ENCODE measurements around the gene UBN1.

The UBN1 gene

GRCh38 chr16:4825196-4825595, 22.1 kb upstream of the UBN1 start:
- peaks cover 16% of the 10 kb centered on the region; the same call in 1 of the 2 replicates for H3K36me3 ChIP-seq (ENCODE audit: low read length)

GRCh38 chr16:4826526-4826925, 20.8 kb upstream of the UBN1 start:
- Histone ChIP-seq H3F3A (ENCODE audit: insufficient read depth) (no peaks in the 10 kb centered on the region), H3K4me3 (ENCODE audit: insufficient read depth, low read length, poor library complexity, severe bottlenecking) (no peak overlapping the region), H3K79me2 (ENCODE audit: insufficient read depth, low read length) (no peaks in the 10 kb centered on the region), H3K9ac (ENCODE audit: low read length) (no peak overlapping the region), H3K27me3 (ENCODE audit: low read length) (no peaks in the 10 kb centered on the region), H2AFZ (ENCODE audit: low read depth, low read length, severe bottlenecking) (no peak overlapping the region), H3K9me3 (ENCODE audit: insufficient read depth, low read length) (no peaks in the 10 kb centered on the region), H3K4me2 (ENCODE audit: low read depth, low read length, poor library complexity, severe bottlenecking) (no peak overlapping the region), H3K36me3 (ENCODE audit: low read length) (peaks cover 16% of the 10 kb centered on the region; the same call in 1 of the 2 replicates), H3K27ac (ENCODE audit: low read depth, low read length) (no peak overlapping the region), H3K9me2 (replicated peaks; ENCODE audit: insufficient read depth, low read length) (no peaks in the 10 kb centered on the region), H4K20me1 (ENCODE audit: low read depth, low read length) (no peaks in the 10 kb centered on the region)
- TF ChIP-seq EZH2phosphoT487 (conservative IDR thresholded peaks at IDR 0.05; ENCODE audit: low read length): no peak
- no peak for TF ChIP-seq CTCF (IDR thresholded peaks at IDR 0.05; ENCODE audit: insufficient read depth, low read length, poor library complexity, severe bottlenecking)

More at GRCh38 chr16:4825196-4825595, 22.1 kb upstream of the UBN1 start:
- H3K4me2 ChIP-seq (ENCODE audit: low read depth, low read length, poor library complexity, severe bottlenecking): no peak overlapping the region
- no peaks in the 10 kb centered on the region for H3K79me2 ChIP-seq (ENCODE audit: insufficient read depth, low read length)
- no peak overlapping the region for H3K4me3 ChIP-seq (ENCODE audit: insufficient read depth, low read length, poor library complexity, severe bottlenecking)
- no peaks in the 10 kb centered on the region for H3K9me3 ChIP-seq (ENCODE audit: insufficient read depth, low read length)
- no peak overlapping the region for H2AFZ ChIP-seq (ENCODE audit: low read depth, low read length, severe bottlenecking)
- H3K9me2 ChIP-seq (replicated peaks; ENCODE audit: insufficient read depth, low read length): no peaks in the 10 kb centered on the region
- TF ChIP-seq CTCF (IDR thresholded peaks at IDR 0.05; ENCODE audit: insufficient read depth, low read length, poor library complexity, severe bottlenecking) (no peak), EZH2phosphoT487 (conservative IDR thresholded peaks at IDR 0.05; ENCODE audit: low read length) (no peak)
- no peaks in the 10 kb centered on the region for H4K20me1 ChIP-seq (ENCODE audit: low read depth, low read length)
- no peak overlapping the region for H3K27ac ChIP-seq (ENCODE audit: low read depth, low read length)
- no peak overlapping the region for H3K9ac ChIP-seq (ENCODE audit: low read length)
- no peaks in the 10 kb centered on the region for H3K27me3 ChIP-seq (ENCODE audit: low read length)
- H3F3A ChIP-seq (ENCODE audit: insufficient read depth): no peaks in the 10 kb centered on the region

DNA sequence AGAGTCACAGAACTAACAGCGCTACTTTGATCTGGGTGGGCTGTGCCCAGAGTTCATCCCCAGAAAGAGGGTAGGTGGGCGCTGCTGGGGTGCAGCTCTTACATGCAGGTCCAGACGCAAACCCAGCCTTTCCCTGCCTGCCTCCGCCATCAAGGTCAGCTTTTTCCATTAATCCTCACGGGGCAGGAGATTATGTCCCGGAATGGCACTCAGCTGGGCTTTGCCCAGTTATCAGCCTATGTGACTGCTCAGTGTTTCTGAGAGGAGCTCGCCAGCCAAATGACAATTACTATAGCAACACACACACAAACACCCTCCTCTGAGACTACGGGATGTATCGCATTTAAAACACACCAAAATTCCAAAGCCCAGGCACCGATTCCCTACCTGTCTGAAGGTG, 20.3 kb upstream of the UBN1 start:
- H4K20me1 ChIP-seq (ENCODE audit: low read depth, low read length): no peaks in the 10 kb centered on the region
- no peaks in the 10 kb centered on the region for H3K27me3 ChIP-seq (ENCODE audit: low read length)
- no peak overlapping the region for H2AFZ ChIP-seq (ENCODE audit: low read depth, low read length, severe bottlenecking)
- no peaks in the 10 kb centered on the region for H3K9me2 ChIP-seq (replicated peaks; ENCODE audit: insufficient read depth, low read length)
- no peak overlapping the region for H3K9ac ChIP-seq (ENCODE audit: low read length)
- peaks cover 16% of the 10 kb centered on the region; the same call in 1 of the 2 replicates for H3K36me3 ChIP-seq (ENCODE audit: low read length)
- no peaks in the 10 kb centered on the region for H3F3A ChIP-seq (ENCODE audit: insufficient read depth)
- H3K9me3 ChIP-seq (ENCODE audit: insufficient read depth, low read length): no peaks in the 10 kb centered on the region
- no peak overlapping the region for H3K27ac ChIP-seq (ENCODE audit: low read depth, low read length)
- H3K79me2 ChIP-seq (ENCODE audit: insufficient read depth, low read length): no peaks in the 10 kb centered on the region
- no peak for TF ChIP-seq EZH2phosphoT487 (conservative IDR thresholded peaks at IDR 0.05; ENCODE audit: low read length)
- no peak overlapping the region for H3K4me2 ChIP-seq (ENCODE audit: low read depth, low read length, poor library complexity, severe bottlenecking)
- no peak overlapping the region for H3K4me3 ChIP-seq (ENCODE audit: insufficient read depth, low read length, poor library complexity, severe bottlenecking)

DNA sequence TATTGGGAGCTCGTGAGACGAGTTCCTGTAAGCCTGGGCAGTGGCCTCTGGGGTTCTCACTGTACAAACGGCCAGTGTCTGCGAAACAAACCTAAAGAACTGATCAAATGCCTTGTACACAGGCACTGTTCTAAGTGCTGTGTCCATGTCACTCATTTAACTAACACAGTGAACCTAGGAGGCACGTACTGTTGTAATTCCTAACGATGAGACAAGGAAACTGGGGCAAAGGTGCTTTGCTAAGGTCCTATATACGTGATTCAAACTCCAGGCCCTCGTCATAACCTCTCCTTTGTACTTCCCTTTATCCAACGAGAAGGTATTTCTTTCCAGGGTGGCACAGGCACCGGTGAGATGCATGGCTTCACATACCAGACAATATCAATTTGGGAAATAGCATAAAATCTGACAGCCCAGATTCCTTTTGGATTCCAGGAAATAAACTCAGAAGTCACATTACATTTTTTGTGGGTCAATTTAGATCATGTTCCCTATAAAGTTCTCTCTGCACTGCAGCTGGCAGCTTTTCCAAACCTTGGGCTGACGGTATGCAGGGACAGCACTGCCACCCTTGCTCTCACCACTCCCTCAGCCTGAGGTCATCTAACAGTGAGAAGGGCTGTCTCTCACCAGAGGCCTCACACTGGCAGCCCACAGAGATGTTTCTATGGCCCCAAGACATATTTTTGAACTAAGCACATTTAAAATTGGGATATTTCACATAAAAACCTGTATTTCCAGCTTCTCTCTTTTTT, 18.5 kb upstream of the UBN1 start:
- H2AFZ ChIP-seq (ENCODE audit: low read depth, low read length, severe bottlenecking): no peak overlapping the region
- no peak overlapping the region for H3K9ac ChIP-seq (ENCODE audit: low read length)
- 0 out of 2 replicates have a peak, but pooled peaks cover 3% of the 10 kb centered on the region for H3K79me2 ChIP-seq (ENCODE audit: insufficient read depth, low read length)
- H3F3A ChIP-seq (ENCODE audit: insufficient read depth): no peaks in the 10 kb centered on the region
- H3K27me3 ChIP-seq (ENCODE audit: low read length): no peaks in the 10 kb centered on the region
- no peak overlapping the region for H3K27ac ChIP-seq (ENCODE audit: low read depth, low read length)
- no peaks in the 10 kb centered on the region for H3K9me3 ChIP-seq (ENCODE audit: insufficient read depth, low read length)
- no peak overlapping the region for H3K4me3 ChIP-seq (ENCODE audit: insufficient read depth, low read length, poor library complexity, severe bottlenecking)
- H3K4me2 ChIP-seq (ENCODE audit: low read depth, low read length, poor library complexity, severe bottlenecking): no peak overlapping the region
- TF ChIP-seq EZH2phosphoT487 (conservative IDR thresholded peaks at IDR 0.05; ENCODE audit: low read length) (no peak), CTCF (IDR thresholded peaks at IDR 0.05; ENCODE audit: insufficient read depth, low read length, poor library complexity, severe bottlenecking) (no peak)
- no peaks in the 10 kb centered on the region for H4K20me1 ChIP-seq (ENCODE audit: low read depth, low read length)
- peaks cover 13% of the 10 kb centered on the region; the same call in 1 of the 2 replicates for H3K36me3 ChIP-seq (ENCODE audit: low read length)
- H3K9me2 ChIP-seq (replicated peaks; ENCODE audit: insufficient read depth, low read length): no peaks in the 10 kb centered on the region

Data from SU-DHL-6 (cell line).